ENCODE data around the gene RARA. TPM values are rescaled to one million over a fixed set of nuclear protein-coding genes. Genes with fewer than 3 reads are reported as not detected.

The RARA gene
- total and polyA plus RNA-seq, 2 of the 4 experiments (the other 2 are of a cell fraction) = 9.0 to 12.7 TPM

DNA sequence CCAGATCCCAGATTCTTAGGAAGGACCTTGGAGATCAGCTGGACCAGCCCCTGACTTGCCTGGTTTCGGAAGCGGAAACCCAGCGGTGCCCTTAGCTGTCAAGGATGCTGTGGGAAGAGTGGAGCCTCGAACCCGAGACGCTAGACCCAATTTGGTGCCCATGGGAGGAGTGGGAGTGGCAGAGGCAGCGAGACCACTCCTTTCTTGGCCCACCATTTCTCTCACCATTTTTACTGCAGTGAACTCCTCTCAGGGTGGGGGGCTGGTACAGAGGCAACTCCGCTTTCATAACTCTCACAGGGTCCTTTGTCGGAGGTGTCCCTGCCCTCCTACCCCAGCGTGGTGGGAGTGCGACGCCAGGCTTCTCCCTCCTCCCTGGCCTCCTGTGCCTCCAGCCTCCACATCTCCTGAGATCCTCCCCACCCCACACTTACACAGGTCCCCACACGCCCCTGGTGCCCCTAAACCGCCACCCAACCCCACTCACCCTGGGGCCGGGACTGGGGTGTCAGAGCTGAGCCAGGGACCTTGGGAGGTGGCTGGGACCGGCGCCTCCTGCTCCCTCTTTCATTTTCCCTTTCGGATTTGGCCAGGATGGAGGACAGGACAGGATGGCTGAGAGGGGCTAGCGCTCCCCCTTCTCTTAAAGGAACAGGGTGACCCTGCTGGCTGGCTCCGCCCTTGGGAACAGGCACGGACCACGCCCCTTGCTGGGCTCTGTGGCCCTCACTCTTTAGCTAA, 55.3 kb downstream of the RARA start, which contains the start of gene GJD3:
Gene GJD3 (minus strand): TSS at position 617 of the 741 bp plus-strand sequence. CDS start 922 bp downstream, outside the sequence.
- dilution Hi-C loops (cut with HindIII; ENCODE audit: low sequenced_read_pairs, unreplicated experiment) = no loop called here
- intact Hi-C loops (cut with micrococcal nuclease) = loop anchor here (10.0 kb wide), 1 partner anchor 431 kb away; the partner anchor contains the start of gene KRT28
- Histone ChIP-seq H3K9me3 (ENCODE audit: control insufficient read depth, insufficient read depth, low read length) (no peaks in the 10 kb centered on the region), H3K4me2 (ENCODE audit: low read depth, low read length) (peak within 1 kb of the TSS; percentile 83), H3K27ac (ENCODE audit: insufficient read depth, low read length) (no peak within 1 kb of the TSS), H2BK20ac (ENCODE audit: low read depth, low read length) (no peak within 1 kb of the TSS), H2BK15ac (ENCODE audit: low read depth, low read length) (no peak within 1 kb of the TSS), H3K79me1 (ENCODE audit: low read depth in 1 of 2, low read length in 2 of 2) (peaks cover 0 to 7% of the 10 kb centered on the region in 2 experiments; a peak in 1 of 4 replicates), H3K9ac (ENCODE audit: low read depth, low read length) (peak within 1 kb of the TSS; percentile 26; the same call in 1 of the 2 replicates), H4K5ac (ENCODE audit: low read depth, low read length) (peak within 1 kb of the TSS; percentile 7; the same call in 1 of the 2 replicates), H3K23ac (ENCODE audit: low read depth, low read length) (0 out of 2 replicates have a peak within 1 kb of the TSS, but pooled peaks have one; percentile 8), H3K18ac (ENCODE audit: low read depth, low read length) (no peak within 1 kb of the TSS), H3K4me1 (ENCODE audit: control insufficient read depth, insufficient read depth, low read length) (peaks cover 4% of the 10 kb centered on the region; the same call in 1 of the 2 replicates), H4K91ac (ENCODE audit: insufficient read depth, low read depth, low read length) (no peak within 1 kb of the TSS), H3K9me1 (ENCODE audit: insufficient read depth, low read length) (no peaks in the 10 kb centered on the region; the same call in 1 of the 2 replicates), H3K4me3 (ENCODE audit: insufficient read depth, low read depth, low read length) (peak within 1 kb of the TSS; percentile 48), H3K56ac (ENCODE audit: extremely low read depth, insufficient read depth, low read length) (no peak within 1 kb of the TSS), H2AK9ac (replicated peaks; ENCODE audit: low read depth, low read length, poor library complexity) (peak within 1 kb of the TSS; percentile 84), H3K14ac (replicated peaks; ENCODE audit: low read depth, low read length) (peak within 1 kb of the TSS; percentile 37), H3K36me3 (ENCODE audit: control insufficient read depth, insufficient read depth, low read length) (no peaks in the 10 kb centered on the region), H2BK120ac (ENCODE audit: low read depth, low read length) (0 out of 2 replicates have a peak within 1 kb of the TSS, but pooled peaks have one; percentile 30), H2AK5ac (ENCODE audit: low read depth, low read length) (peak within 1 kb of the TSS; percentile 39; the same call in 1 of the 2 replicates), H3K27me3 (ENCODE audit: control insufficient read depth, insufficient read depth, low read length) (no peaks in the 10 kb centered on the region), H4K8ac (ENCODE audit: low read depth in 2 of 2, low read length in 2 of 2) (peak within 1 kb of the TSS in 1 of 2 experiments; percentile 72; a peak in 2 of 4 replicates), H3K4ac (ENCODE audit: low read depth, low read length) (peak within 1 kb of the TSS; percentile 50), H2AFZ (replicated peaks; ENCODE audit: low read length, poor library complexity) (peak within 1 kb of the TSS; percentile 93), H4K20me1 (ENCODE audit: insufficient read depth, low read length) (no peaks in the 10 kb centered on the region), H2BK5ac (ENCODE audit: low read depth, low read length, poor library complexity, severe bottlenecking) (no peak within 1 kb of the TSS)
- ChIA-PET CTCF (interaction anchor here (1.9 kb wide), 1 partner anchor 169 kb away, joined by 9 read pairs; no protein-coding TSS in a partner anchor), POLR2A (ENCODE audit: unreplicated experiment) (interaction anchor here (0.6 to 1.0 kb wide), 3 partner anchors 21 to 164 kb away, joined by 3 to 5 read pairs (median 4); no protein-coding TSS in a partner anchor)
- TSS peak; percentile 70 for BruUV-seq (replicated peaks)
- WGBS, 2 experiments (ENCODE audit: extremely low coverage in 2 of 2, insufficient read length in 1 of 2) = no CpG with 5 or more reads among the region's 22 CpGs
- in situ Hi-C loops (cut with MboI; ENCODE audit: low sequenced_read_pairs) = loop anchor here (5.0 to 25.0 kb wide), 3 partner anchors 168 to 1298 kb away; partner anchors contain the start of genes KRT27 and KRT28
- no peak for TF ChIP-seq RAD21 (IDR thresholded peaks at IDR 0.05; ENCODE audit: low read length)
- no peak for TF ChIP-seq RFX5 (IDR thresholded peaks at IDR 0.05; ENCODE audit: low read depth, low read length)
- no peak for TF ChIP-seq CHD1 (IDR thresholded peaks at IDR 0.05; ENCODE audit: low read depth, low read length)
- TF ChIP-seq BHLHE40 (IDR thresholded peaks at IDR 0.05; ENCODE audit: low read depth, low read length) = no peak
- no peak for TF ChIP-seq CEBPB (IDR thresholded peaks at IDR 0.05; ENCODE audit: low read depth, low read length)
- ATAC-seq (ENCODE audit: low read depth) = peak; percentile 10; the same call in 1 of the 2 replicates
- no peak for DNase-seq

All from IMR-90 (cell line).